NCI-H2081 treated with DMSO at 0.1 percent for 48 hours (cell line): ENCODE data around the gene CRYAA.

Source experiments
- DNase-seq: peaks from one replicate; lab custom pipeline; 2025; lab: John Stamatoyannopoulos, UW

Gene CRYAA

DNA sequence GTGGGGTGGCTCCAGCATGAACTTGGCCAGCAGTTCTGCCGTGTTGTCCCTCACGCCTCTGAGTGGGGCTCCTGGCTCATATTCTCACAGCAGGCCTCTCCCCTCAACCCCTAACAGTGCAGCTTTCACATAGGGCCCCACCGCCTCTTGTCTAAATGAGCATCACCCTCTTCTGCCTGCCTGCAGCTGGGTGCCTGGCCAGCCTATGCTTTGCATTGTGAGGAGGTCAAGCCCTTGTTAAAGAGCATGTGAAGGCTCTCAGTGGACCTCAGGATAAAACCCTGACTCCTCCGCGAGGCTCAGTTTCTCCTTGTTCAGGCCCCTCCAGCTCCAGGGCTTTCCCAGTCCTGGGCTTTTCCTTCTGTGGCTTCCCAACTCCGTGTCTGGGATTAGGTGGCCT lies 34.8 kb downstream of the CRYAA start:
- DNase-seq, result no peak

DNA sequence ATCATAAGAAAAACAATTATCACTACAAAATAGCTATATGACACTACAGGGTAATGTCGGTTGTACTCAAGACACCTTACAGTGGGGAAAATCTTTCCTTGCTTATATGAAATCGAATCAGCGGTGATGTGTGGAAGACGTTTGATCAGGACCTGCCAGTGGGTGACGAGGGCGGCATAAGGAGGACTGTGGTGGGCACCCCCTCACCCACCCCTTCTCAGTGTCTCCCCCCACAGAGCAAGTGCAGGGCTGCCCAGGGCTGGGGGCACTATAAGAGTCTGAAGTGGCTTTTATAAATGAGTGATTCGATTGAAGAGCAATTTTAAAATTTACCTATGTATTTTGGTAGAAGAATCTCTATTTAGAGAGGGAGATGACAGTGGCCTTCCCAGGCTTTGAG lies 35.8 kb downstream of the CRYAA start:
- no peak for DNase-seq

DNA sequence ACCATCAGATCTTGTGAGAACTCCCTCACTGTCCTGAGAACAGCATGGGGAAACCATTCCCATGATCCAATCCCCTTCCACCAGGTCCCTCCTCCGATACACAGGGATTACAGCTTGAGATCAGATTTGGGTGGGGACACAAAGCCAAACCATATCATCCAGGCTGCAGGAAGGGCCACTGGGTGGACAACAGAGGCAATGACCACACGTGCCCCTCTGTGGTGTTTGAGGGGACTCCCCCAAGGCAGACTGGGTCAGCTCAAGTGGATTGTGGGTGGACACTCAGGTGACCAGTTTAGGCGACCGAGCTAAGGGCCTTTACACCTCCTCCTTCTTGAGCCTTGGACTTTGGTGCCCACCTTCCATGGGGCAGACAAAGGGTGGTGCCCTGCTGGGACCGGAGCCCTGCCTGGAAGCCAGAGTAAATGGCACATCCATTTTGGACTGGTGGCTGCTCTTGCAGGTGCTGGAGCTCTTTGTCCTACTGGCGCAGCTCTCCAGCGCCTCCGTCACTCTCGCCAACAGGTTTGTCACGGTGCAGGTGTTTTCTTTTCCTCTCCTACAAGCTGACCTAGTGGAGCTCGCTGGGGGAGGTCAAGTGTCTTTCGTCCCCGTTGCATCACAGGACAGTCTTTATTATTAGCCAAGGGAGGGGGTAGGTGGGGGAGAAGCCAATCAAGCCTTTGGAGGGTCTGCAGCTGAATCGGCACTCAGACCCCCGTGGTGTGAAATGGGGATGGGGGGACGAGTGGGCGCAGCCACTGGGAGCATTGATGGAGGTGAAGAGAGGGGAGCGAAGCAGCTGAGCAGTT lies 37.6 kb downstream of the CRYAA start:
- DNase-seq, result no peak

DNA sequence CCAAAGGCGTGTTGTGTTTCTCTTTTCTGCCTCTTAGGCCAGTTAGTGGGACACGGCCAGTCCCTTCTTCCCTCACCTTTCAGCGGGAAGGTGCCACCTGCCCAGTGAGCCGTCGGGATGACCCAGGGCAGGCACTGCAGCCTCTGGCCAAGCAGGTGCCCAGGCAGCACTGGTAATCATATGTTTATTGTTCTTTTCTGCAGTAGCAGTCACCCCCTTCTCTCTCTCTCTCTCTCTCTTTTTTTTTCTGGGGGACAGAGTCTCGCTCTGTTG lies 38.2 kb downstream of the CRYAA start:
- DNase-seq, result no peak

DNA sequence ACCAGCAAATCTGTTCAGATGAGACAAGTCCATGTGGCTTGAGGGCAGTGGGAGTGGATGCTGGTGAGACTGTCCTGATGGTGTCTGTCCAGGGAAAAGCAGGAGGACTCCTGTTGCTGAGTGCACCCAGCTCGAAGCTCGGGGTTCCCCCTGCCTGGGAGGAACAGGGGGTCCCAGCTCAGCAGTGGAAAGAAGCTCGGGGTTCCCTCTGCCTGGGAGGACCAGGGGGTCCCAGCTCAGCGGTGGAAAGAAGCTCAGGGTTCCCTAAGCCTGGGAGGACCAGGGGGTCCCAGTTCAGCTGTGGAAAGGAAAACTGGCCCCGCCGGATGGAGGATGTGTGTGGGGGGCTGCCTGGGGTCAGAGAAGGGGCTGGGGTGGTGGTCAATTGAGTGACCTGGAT lies 39.1 kb downstream of the CRYAA start:
- DNase-seq, result no peak

DNA sequence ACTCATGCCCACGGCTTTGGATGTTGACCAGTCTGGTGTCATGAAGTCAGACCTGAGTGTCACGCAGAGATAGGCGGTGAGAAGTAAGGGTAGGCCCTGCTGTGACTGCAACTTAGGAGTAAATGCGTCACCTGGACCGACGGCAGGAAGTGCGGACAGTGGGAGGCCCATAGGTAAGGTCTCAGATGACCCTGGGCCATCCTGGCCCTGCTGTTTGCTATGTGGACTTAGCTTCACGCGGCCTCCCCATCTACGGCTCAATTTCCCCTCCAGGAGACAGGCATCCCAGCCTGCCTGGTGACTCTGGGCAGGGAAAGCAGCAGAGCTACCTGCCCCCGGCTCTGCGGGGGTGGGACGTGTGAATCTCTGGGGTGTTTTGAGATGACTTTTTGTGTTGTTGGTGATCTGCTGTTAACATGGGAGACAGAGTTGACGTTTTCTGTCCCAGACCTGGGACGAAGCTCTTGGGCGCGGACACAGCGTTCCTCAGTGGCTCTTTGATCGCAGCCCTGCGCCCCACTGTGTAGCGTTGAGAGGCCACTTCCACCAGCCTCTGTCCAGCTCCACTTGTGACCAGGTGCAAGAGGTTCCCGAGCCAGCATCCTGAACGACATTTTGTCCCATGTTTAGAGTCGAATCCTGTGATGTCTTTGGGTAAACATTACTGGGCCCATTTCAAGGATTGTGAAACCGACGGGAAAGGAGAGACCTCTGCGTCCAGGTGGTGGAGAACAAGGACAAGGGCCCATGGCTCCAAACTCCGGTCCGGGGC lies 39.9 kb downstream of the CRYAA start:
- DNase-seq, result no peak

DNA sequence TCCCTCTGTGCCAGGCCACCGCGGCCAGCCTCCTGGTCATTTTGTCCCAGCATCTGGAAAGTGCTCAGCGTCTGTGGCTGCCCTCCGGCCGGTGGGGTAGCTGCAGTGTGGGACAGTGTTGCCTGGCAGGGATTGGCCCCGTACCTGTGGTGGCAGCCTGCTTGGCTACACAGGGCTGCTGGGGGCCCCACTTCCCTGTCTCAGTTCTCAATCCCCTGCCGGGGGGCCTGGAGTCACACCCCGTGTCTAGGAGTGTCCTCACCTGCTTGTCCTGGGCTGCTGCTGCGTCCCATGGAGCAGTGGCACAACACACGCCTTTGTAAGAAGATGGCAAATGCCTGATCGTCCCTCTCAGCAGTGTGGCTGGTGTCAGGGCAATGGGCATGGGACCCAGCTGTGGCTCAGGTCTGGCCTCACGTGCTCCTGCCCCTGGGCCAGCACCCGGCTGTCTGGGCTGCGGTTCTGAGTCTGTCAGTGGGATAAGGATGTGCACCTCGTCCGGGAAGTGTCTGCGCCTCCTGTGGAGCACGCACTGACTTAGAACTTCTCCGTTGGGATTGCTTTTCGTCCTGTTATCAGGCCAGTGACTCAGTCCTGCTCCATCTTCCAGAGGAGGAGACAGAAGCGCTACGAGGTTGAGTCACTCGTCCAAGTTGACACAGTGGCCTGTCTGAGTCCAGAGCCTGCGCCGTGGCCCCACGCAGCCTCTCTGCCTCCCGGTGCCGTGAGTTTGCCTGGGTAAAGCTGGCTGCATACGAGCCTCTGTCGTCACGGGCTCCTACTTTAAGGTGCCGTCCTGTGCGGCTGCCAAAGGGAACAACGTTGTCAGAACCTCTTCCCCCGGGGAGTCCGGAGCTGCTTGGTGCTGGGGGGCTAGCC lies 41.0 kb downstream of the CRYAA start:
- DNase-seq, result no peak

DNA sequence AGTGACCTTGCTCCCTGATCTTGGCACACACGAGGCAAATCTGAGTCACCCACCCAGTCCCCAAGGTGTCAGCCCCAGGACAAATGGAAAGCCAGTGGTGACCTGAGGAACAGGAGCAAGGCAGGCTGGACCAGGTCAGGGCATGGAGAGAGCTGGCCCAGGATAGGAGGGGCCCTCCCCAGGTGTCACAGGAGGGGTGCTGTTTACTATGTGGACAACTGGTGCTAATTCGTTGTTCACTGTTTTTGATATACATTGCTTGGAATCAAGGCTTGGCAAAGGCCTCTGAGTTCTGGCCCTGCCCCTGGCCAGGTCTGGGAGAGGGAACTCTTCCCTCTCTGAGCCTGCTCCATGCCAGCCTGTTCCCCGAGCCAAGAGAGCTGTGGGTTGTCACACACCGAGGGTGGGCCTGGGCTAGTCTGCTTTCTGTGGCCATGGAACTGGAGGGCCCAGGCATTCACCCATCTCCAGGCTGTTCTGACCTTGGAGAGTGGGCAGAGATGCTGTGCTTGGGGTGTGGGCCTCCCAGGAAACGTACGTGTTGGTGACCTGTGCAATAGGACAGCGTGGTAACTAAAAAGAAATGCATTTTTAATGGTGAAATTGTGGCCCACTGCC lies 41.8 kb downstream of the CRYAA start:
- DNase-seq, result no peak

DNA sequence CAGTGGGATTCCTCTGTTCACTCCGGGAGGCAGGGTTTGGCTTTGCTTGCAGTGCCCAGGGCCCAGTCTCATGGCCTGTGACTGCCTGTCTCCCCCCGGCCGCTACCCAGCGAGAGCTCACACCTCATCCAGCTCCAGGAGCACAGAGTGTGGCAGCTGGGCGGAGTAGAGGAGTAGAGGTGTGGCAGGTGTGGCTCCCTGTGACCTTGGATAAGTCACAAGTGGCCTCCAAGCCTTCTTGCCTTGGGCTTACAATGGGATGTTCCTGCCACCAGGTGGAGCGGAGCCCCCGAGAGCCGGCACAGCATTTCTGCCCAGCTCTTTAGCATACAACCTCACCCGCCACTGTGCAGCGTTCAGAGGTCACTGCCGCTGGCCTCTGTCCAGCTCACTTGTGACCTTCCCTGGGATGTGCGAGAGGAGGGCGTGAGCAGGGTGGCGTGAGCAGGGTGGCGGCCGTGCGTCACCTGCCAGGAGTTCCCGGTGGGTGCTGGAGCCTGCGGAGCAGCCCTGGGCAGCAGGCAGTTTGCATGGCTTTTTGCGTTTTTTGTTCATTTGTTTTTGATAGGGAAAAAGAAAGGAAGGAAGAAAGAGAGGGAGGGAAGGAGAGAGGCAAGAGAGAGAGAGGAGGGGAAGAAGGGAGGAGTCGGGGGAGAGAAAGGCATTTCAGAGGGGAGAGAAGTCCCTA lies 42.4 kb downstream of the CRYAA start:
- no peak for DNase-seq

DNA sequence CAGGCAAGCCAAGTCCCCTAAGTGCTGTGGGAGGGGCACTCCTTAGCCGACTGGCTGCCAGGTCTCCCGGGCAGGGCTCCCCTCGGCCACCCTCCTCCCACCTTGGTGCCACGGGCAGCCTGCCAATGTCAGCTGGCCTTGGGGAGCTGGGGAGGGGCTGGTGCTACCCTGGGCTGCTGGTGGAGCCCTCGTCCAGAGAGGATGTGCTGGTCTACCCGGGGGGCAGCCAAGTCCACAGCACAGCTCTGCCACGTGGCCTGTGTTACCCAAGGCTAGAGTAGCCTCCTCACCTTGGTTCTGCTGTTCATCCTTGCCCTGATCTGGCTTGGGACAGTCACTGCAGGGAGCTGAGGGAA lies 42.9 kb downstream of the CRYAA start:
- no peak for DNase-seq
